H1 (cell line): ENCODE results near the gene SLX9. TPM values are rescaled to one million over a fixed set of nuclear protein-coding genes. Genes with fewer than 3 reads are reported as not detected.
A peak's percentile ranks its signal among the peaks of the same experiment; 100 is the strongest.

ENCODE experiments used
- CTCF ChIA-PET: fragments of 300-600 bp; sonication (Branson Sonifier 250); formaldehyde crosslinking; loops from one replicate; lab custom pipeline; 2021; ENCODE audit not compliant: partially characterized antibody; lab: Charles Lee
- POLR2A ChIA-PET: fragments of 300-600 bp; sonication (Branson Sonifier 250); formaldehyde crosslinking; loops from one replicate; lab custom pipeline; 2021; ENCODE audit warnings: inconsistent platforms; ENCODE audit not compliant: partially characterized antibody; lab: Charles Lee
- DNase-seq, 2 experiments: peaks; one replicate each; pipeline versions ENCODE4 v3.0.0 to v3.0.0-alpha.2; 2010 to 2022; ENCODE audit warnings: low spot score in 2 of 2, low read depth in 1 of 2, mixed read lengths in 1 of 2
- FAIRE-seq: peaks from 2 replicates; lab custom pipeline; 2011; peaks lifted over from hg19 to GRCh38; lab: Jason Lieb, UNC
- H2AFZ ChIP-seq: 2 replicates; pipeline ENCODE4 v1.8.1; 2012; ENCODE audit warnings: low read length, inconsistent platforms
- H2AK5ac ChIP-seq: 2 replicates; pipeline ENCODE4 v1.6.1; 2013; ENCODE audit warnings: low read depth, low read length
- H2BK120ac ChIP-seq: replicated peaks from 2 replicates; pipeline ENCODE3; 2013; ENCODE audit warnings: low read depth, low read length, inconsistent platforms
- H2BK12ac ChIP-seq: 2 replicates; pipeline ENCODE4 v1.6.1; 2013; ENCODE audit warnings: low read depth, low read length
- H2BK15ac ChIP-seq: 2 replicates; pipeline ENCODE4 v1.6.1; 2013; ENCODE audit warnings: low read length
- H2BK20ac ChIP-seq: 2 replicates; pipeline ENCODE4 v1.6.1; 2013; ENCODE audit warnings: low read length
- H2BK5ac ChIP-seq: 2 replicates; pipeline ENCODE4 v1.6.1; 2013; ENCODE audit warnings: low read depth, low read length
- H3K14ac ChIP-seq: 2 replicates; pipeline ENCODE4 v1.6.1; 2013; ENCODE audit warnings: inconsistent platforms; ENCODE audit not compliant: insufficient read length
- H3K18ac ChIP-seq: 2 replicates; pipeline ENCODE4 v1.6.1; 2013; ENCODE audit warnings: low read length; ENCODE audit errors: extremely low read depth
- H3K23ac ChIP-seq: 2 replicates; pipeline ENCODE4 v1.6.1; 2013; ENCODE audit warnings: inconsistent platforms; ENCODE audit not compliant: insufficient read length
- H3K23me2 ChIP-seq: 2 replicates; pipeline ENCODE4 v1.6.1; 2013; ENCODE audit warnings: low read depth, low read length
- H3K27ac ChIP-seq: 2 replicates; pipeline ENCODE4 v1.6.1; 2011; ENCODE audit warnings: low read depth, low read length, inconsistent platforms
- H3K27me3 ChIP-seq, 4 experiments: replicated peaks in 1 of 4; 1 replicate in 1 of 4; 2 replicates in 3 of 4; pipeline versions ENCODE4 v1.6.1 to v1.8.1; 2011 to 2013; ENCODE audit warnings: low read length in 3 of 4, mild to moderate bottlenecking in 3 of 4, inconsistent platforms in 2 of 4, mixed read lengths in 2 of 4, moderate library complexity in 1 of 4; ENCODE audit not compliant: control insufficient read depth in 3 of 4, insufficient read depth in 3 of 4; ENCODE audit errors: extremely low read depth in 1 of 4
- H3K36me3 ChIP-seq, 4 experiments: 2 replicates each; pipeline versions ENCODE4 v1.6.1 to v1.8.1; 2011 to 2013; ENCODE audit warnings: mild to moderate bottlenecking in 4 of 4, low read length in 3 of 4, moderate library complexity in 2 of 4, control low read depth in 1 of 4, inconsistent platforms in 1 of 4; ENCODE audit not compliant: insufficient read depth in 4 of 4, control insufficient read depth in 2 of 4
- H3K4ac ChIP-seq: replicated peaks from 2 replicates; pipeline ENCODE3; 2013; ENCODE audit warnings: low read length, low read depth, mixed read lengths, inconsistent platforms; ENCODE audit not compliant: insufficient read length
- H3K4me1 ChIP-seq, 4 experiments: replicated peaks in 1 of 4; 1 replicate in 1 of 4; 2 replicates in 3 of 4; pipeline versions ENCODE4 v1.6.1 to v1.8.1; 2011 to 2013; ENCODE audit warnings: low read length in 3 of 4, inconsistent platforms in 2 of 4, mixed read lengths in 1 of 4; ENCODE audit not compliant: insufficient read depth in 4 of 4, control insufficient read depth in 3 of 4
- H3K4me2 ChIP-seq, 2 experiments: 2 replicates each; pipeline versions ENCODE4 v1.6.1 to v1.8.1; 2011 to 2013; ENCODE audit warnings: low read depth in 2 of 2, low read length in 2 of 2, control low read depth in 1 of 2, inconsistent platforms in 1 of 2, mild to moderate bottlenecking in 1 of 2; ENCODE audit not compliant: insufficient read depth in 1 of 2
- H3K4me3 ChIP-seq, 4 experiments: fragments of 200-600, 300-600 bp in 1 of 4; sonication (generic), shearing (Covaris generic), sonication (Bioruptor Twin) in 1 of 4; 2 replicates each; pipeline versions ENCODE4 v1.5.1 to v1.8.1; 2011 to 2016; ENCODE audit warnings: low read length in 4 of 4, low read depth in 3 of 4, control low read depth in 2 of 4, inconsistent platforms in 2 of 4, mild to moderate bottlenecking in 2 of 4, mixed read lengths in 1 of 4, moderate library complexity in 1 of 4; ENCODE audit not compliant: insufficient read depth in 2 of 4; ENCODE audit errors: extremely low read depth in 1 of 4
- H3K56ac ChIP-seq: replicated peaks from 2 replicates; pipeline ENCODE3; 2013; ENCODE audit warnings: low read depth, mild to moderate bottlenecking, mixed read lengths, low read length, inconsistent platforms; ENCODE audit not compliant: insufficient read length
- H3K79me1 ChIP-seq: 2 replicates; pipeline ENCODE4 v1.6.1; 2013; ENCODE audit warnings: low read depth, low read length, control low read depth
- H3K79me2 ChIP-seq, 2 experiments: 2 replicates each; pipeline versions ENCODE4 v1.6.1 to v1.8.1; 2012 to 2013; ENCODE audit warnings: low read length in 2 of 2, mild to moderate bottlenecking in 2 of 2, inconsistent platforms in 1 of 2; ENCODE audit not compliant: insufficient read depth in 2 of 2, control insufficient read depth in 1 of 2
- H3K9ac ChIP-seq, 4 experiments: replicated peaks in 1 of 4; 1 replicate in 1 of 4; 2 replicates in 3 of 4; pipeline versions ENCODE4 v1.6.1 to v1.8.1; 2011 to 2013; ENCODE audit warnings: low read depth in 3 of 4, low read length in 3 of 4, control low read depth in 2 of 4, mild to moderate bottlenecking in 2 of 4, moderate library complexity in 2 of 4, inconsistent platforms in 1 of 4; ENCODE audit errors: extremely low read depth in 1 of 4
- H3K9me3 ChIP-seq, 2 experiments: 2 replicates each; pipeline versions ENCODE4 v1.6.1 to v1.8.1; 2012 to 2013; ENCODE audit warnings: mild to moderate bottlenecking in 2 of 2, moderate library complexity in 2 of 2, control low read depth in 1 of 2, inconsistent platforms in 1 of 2, low read depth in 1 of 2, low read length in 1 of 2, mixed read lengths in 1 of 2; ENCODE audit not compliant: insufficient read depth in 2 of 2
- H4K20me1 ChIP-seq, 2 experiments: replicated peaks in 1 of 2; 2 replicates each; pipeline versions ENCODE3 to v1.8.1; 2011 to 2013; ENCODE audit warnings: inconsistent platforms in 2 of 2, low read length in 2 of 2, mild to moderate bottlenecking in 1 of 2; ENCODE audit not compliant: insufficient read depth in 2 of 2, control insufficient read depth in 1 of 2
- H4K5ac ChIP-seq: 2 replicates; pipeline ENCODE4 v1.6.1; 2013; ENCODE audit warnings: low read length, low read depth, mixed read lengths, inconsistent platforms; ENCODE audit not compliant: insufficient read length
- H4K8ac ChIP-seq: 2 replicates; pipeline ENCODE4 v1.8.0; 2013; ENCODE audit warnings: mild to moderate bottlenecking, moderate library complexity, low read length, inconsistent platforms; ENCODE audit not compliant: insufficient read depth; ENCODE audit errors: extremely low read depth
- H4K91ac ChIP-seq: replicated peaks from 2 replicates; pipeline ENCODE3; 2013; ENCODE audit warnings: low read length, mixed read lengths, inconsistent platforms; ENCODE audit not compliant: insufficient read length
- GABPA ChIP-seq: IDR thresholded peaks from 2 replicates; pipeline ENCODE4 v1.6.1; 2011; ENCODE audit warnings: mild to moderate bottlenecking, low read length, moderate library complexity, borderline replicate concordance; ENCODE audit not compliant: insufficient read depth
- POU5F1 ChIP-seq: IDR thresholded peaks from 2 replicates; pipeline ENCODE4 v1.6.1; 2011; ENCODE audit warnings: low read depth, mild to moderate bottlenecking, low read length, moderate library complexity
- RNF2 ChIP-seq: fragments of 200-900, 300-1000 bp; sonication (generic); IDR thresholded peaks from 2 replicates; pipeline ENCODE4 v1.7.1; 2016; ENCODE audit warnings: borderline replicate concordance, low read depth, mild to moderate bottlenecking, antibody characterized with exemption, low read length; ENCODE audit not compliant: poor library complexity, severe bottlenecking; ENCODE audit errors: missing control alignments
- SAP30 ChIP-seq: fragments of 300-600 bp; sonication (generic); IDR thresholded peaks from 2 replicates; pipeline ENCODE4 v1.7.1; 2012; ENCODE audit warnings: low read length, moderate library complexity, mild to moderate bottlenecking, inconsistent platforms; ENCODE audit not compliant: insufficient read depth, insufficient replicate concordance
- SIRT6 ChIP-seq: IDR thresholded peaks from one replicate; pipeline ENCODE4 v1.7.1; 2012; ENCODE audit warnings: low read length, inconsistent platforms
- SIX5 ChIP-seq: IDR thresholded peaks from 2 replicates; pipeline ENCODE4 v1.6.1; 2011; ENCODE audit warnings: mild to moderate bottlenecking, low read depth, low read length
- SP2 ChIP-seq: IDR thresholded peaks from 2 replicates; pipeline ENCODE4 v1.6.1; 2012; ENCODE audit warnings: mild to moderate bottlenecking, low read length, inconsistent platforms
- TAF7 ChIP-seq: optimal IDR thresholded peaks from 2 replicates; pipeline ENCODE3; 2011; ENCODE audit warnings: low read depth, mild to moderate bottlenecking, inconsistent platforms, low read length, moderate library complexity, borderline replicate concordance
- YY1 ChIP-seq: IDR thresholded peaks from 2 replicates; pipeline ENCODE4 v1.6.1; 2011; ENCODE audit warnings: low read depth, mild to moderate bottlenecking, low read length
- WGBS, 2 experiments: shearing (Covaris generic) in 1 of 2; methylation state at CpG; one replicate each; pipeline versions ENCODE4 v1.1.6 to v1.1.7; 2013 to 2015; ENCODE audit warnings: low lambda C conversion rate in 2 of 2, mixed read lengths in 2 of 2, inconsistent platforms in 1 of 2, low coverage in 1 of 2, missing lambda C conversion rate in 1 of 2; ENCODE audit not compliant: insufficient replicate concordance in 2 of 2, insufficient coverage in 1 of 2, insufficient read length in 1 of 2; ENCODE audit errors: extremely low coverage in 1 of 2, missing lambda C conversion rate in 1 of 2; 5-methylcytosine and 5-hydroxymethylcytosine counted together
- polyA plus RNA-seq, 7 experiments: library from polyadenylated mRNA; depleted of rRNA in 3 of 7; stranded (reverse) in 5 of 7; unstranded in 2 of 7; fragments of >200 nt in 5 of 7; fragments of 200-250 nt in 2 of 7; gene quantifications; 1 replicate in 5 of 7; 2 replicates in 1 of 7; 4 replicates in 1 of 7; pipeline versions ENCODE4 v1.2.1 to v1.2.3, GENCODE V29; 2011 to 2013; ENCODE audit warnings: missing spikeins in 2 of 7, mixed read lengths in 2 of 7
- total RNA-seq: library from RNA; stranded (reverse); fragmentation: NEBNext Ultra II Directional; extraction: Animal tissue kit (Norgen Biotek cat#: 25700); gene quantifications from 2 replicates; pipeline ENCODE4 v1.2.1, GENCODE V29; 2021
- TF ChIP-seq, protein P1 (sequence below): IDR thresholded peaks from 2 replicates; pipeline ENCODE4 v1.6.1; 2012; ENCODE audit warnings: inconsistent platforms

SLX9 gene
- total and polyA plus RNA-seq, 2 of the 8 experiments (the other 6 are each of a cell fraction or from before 2014, with no cell fraction given), result 17.7 to 57.3 TPM

DNA sequence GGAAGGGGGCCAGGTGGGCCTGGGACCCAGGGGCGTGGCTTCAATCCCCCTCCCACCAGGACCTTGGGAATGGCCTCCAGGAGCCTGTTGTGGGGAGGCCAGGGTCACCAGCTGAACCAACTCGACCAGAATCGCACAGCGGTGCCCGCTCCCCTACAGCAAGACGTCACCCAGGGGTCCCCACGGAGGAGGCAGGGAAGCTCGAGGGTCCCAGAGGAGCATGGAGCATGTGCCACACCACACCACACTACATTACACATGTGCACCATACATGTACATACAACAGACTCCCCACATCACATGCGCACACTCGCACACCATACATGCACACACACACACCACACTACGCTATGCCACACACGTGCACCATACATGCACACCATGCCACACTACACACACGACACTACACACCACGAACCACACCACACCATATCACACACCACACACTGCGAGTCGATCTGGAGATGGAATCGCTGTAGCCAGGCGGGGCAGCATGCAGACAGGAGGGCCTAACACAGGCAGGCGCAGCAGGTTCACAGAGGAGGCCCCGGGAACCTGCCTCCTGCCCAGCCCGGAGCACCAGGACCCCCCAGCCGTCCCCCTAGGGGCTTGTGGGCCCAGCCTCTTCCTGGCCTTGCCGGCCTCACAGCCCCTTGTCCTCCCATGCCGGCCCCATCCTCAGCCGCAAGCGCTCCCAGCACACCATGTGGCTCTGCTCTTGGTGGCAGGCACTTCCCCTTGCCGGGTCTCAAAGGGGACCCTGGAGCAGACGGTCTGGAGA, 19.7 kb upstream of the SLX9 start:
- H3K9ac ChIP-seq, result peak overlapping the region in 1 of 4 experiments; percentile 47; a peak in 1 of 7 replicates
- H3K4me1 ChIP-seq, result peaks cover 0 to 14% (median 10%) of the 10 kb centered on the region in 4 experiments; a peak in 6 of 7 replicates
- no peaks in the 10 kb centered on the region for H3K9me3 ChIP-seq
- H3K4me2 ChIP-seq, result peak overlapping the region; percentile 56 to 78
- no peaks in the 10 kb centered on the region for H3K79me2 ChIP-seq
- H2AFZ ChIP-seq, result 0 out of 2 replicates have a peak overlapping the region, but pooled peaks have one; percentile 43
- no peaks in the 10 kb centered on the region for H3K36me3 ChIP-seq
- POLR2A ChIA-PET, result interaction anchor here (0.8 to 1.7 kb wide), 5 partner anchors 8 to 114 kb away, joined by 3 to 7 read pairs (median 4); partner anchors contain the start of gene PTTG1IP
- no peak overlapping the region; the same call in 1 of the 2 replicates for H3K18ac ChIP-seq
- peak overlapping the region; percentile 51 for H2BK20ac ChIP-seq
- peak overlapping the region; percentile 93 for H4K91ac ChIP-seq
- H2BK12ac ChIP-seq, result peak overlapping the region; percentile 100; the same call in 1 of the 2 replicates
- no peak overlapping the region for H3K56ac ChIP-seq
- H4K8ac ChIP-seq, result peak overlapping the region; percentile 35; the same call in 1 of the 2 replicates
- CTCF ChIA-PET, result interaction anchor here (0.6 to 1.6 kb wide), 7 partner anchors 11 to 210 kb away, joined by 3 to 5 read pairs (median 3); no protein-coding TSS in a partner anchor
- H3K14ac ChIP-seq, result no peak overlapping the region
- WGBS, 2 experiments, result 62% methylated on average over 26 of the region's 28 CpGs; no CpG with 5 or more reads in 1 of the 2 experiments
- peaks cover 8% of the 10 kb centered on the region for H3K23me2 ChIP-seq
- H4K20me1 ChIP-seq, result peaks cover 0 to 5% of the 10 kb centered on the region in 2 experiments
- peaks cover 15 to 59% (median 50%) of the 10 kb centered on the region in 4 experiments for H3K27me3 ChIP-seq
- H3K79me1 ChIP-seq, result 0 out of 2 replicates have a peak, but pooled peaks cover 3% of the 10 kb centered on the region
- H3K23ac ChIP-seq, result peak overlapping the region; percentile 56
- H3K27ac ChIP-seq, result no peak overlapping the region
- H3K4ac ChIP-seq, result peak overlapping the region; percentile 94
- H2BK120ac ChIP-seq, result no peak overlapping the region
- no peak for FAIRE-seq
- DNase-seq, result no peak
- peak overlapping the region; percentile 47; the same call in 1 of the 2 replicates for H2BK5ac ChIP-seq
- peak overlapping the region in 2 of 4 experiments; percentile 18 to 51; a peak in 4 of 8 replicates for H3K4me3 ChIP-seq
- H2BK15ac ChIP-seq, result peak overlapping the region; percentile 100
- peak overlapping the region; percentile 99 for H2AK5ac ChIP-seq
- no peak overlapping the region for H4K5ac ChIP-seq
- TF ChIP-seq GABPA (no peak), SIRT6 (no peak), YY1 (no peak), TAF7 (no peak), RNF2 (no peak), POU5F1 (no peak), SAP30 (no peak), SP2 (no peak), SIX5 (no peak)
- TF ChIP-seq, protein P1, sequence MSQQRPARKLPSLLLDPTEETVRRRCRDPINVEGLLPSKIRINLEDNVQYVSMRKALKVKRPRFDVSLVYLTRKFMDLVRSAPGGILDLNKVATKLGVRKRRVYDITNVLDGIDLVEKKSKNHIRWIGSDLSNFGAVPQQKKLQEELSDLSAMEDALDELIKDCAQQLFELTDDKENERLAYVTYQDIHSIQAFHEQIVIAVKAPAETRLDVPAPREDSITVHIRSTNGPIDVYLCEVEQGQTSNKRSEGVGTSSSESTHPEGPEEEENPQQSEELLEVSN, result no peak
